HepG2 (cell line): ENCODE data around the gene KIF6. TPM values are rescaled to one million over a fixed set of nuclear protein-coding genes. Genes with fewer than 3 reads are reported as not detected.

Source experiments
- ATAC-seq: fragments of 200-7000 bp; cut with Tn5 transposase; 3 replicates; pipeline ENCODE4 v1.9.1; 2020; ENCODE audit warnings: mild to moderate bottlenecking, moderate library complexity
- BruUV-seq: library from RNA; stranded (reverse); fragments of 400-500 nt; replicated peaks from 2 replicates; lab custom pipeline; 2021; lab: Mats Ljungman, UMichigan
- CTCF ChIA-PET: fragments of 300-600 bp; formaldehyde crosslinking; extraction: SDS; loops from one replicate; lab custom pipeline; 2021; ENCODE audit warnings: low total read pairs, inconsistent platforms, low intra/inter-chr PET ratio; lab: Yijun Ruan, JAX
- POLR2A ChIA-PET: fragments of 350-600 bp; sonication (Branson Sonifier 250); formaldehyde crosslinking; loops from one replicate; lab custom pipeline; 2020; ENCODE audit warnings: antibody characterized with exemption, inconsistent platforms; lab: Yijun Ruan, JAX
- DNase-seq: peaks from one replicate; pipeline ENCODE4 v3.0.0-alpha.2; 2015; ENCODE audit warnings: low spot score
- FAIRE-seq: peaks from 3 replicates; lab custom pipeline; 2011; peaks lifted over from hg19 to GRCh38; lab: Jason Lieb, UNC
- H2AFZ ChIP-seq: one replicate; pipeline ENCODE4 v1.6.1; 2011; ENCODE audit warnings: low read length, inconsistent platforms
- H3K27ac ChIP-seq: fragments of 300-600 bp; 3 replicates; pipeline ENCODE4 v1.8.0; 2011; ENCODE audit warnings: mixed run types, mild to moderate bottlenecking, mixed read lengths, low read length, inconsistent platforms; ENCODE audit not compliant: insufficient read depth; ENCODE audit errors: extremely low read length
- H3K27me3 ChIP-seq, 2 experiments: fragments of 200-600 bp in 1 of 2; 2 replicates in 1 of 2; 3 replicates in 1 of 2; pipeline versions ENCODE4 v1.6.0 to v1.8.0; 2011; ENCODE audit warnings: low read length in 2 of 2, mild to moderate bottlenecking in 2 of 2, moderate library complexity in 2 of 2, inconsistent platforms in 1 of 2; ENCODE audit not compliant: insufficient read depth in 2 of 2, control insufficient read depth in 1 of 2
- H3K36me3 ChIP-seq, 2 experiments: fragments of 200-600 bp in 1 of 2; replicated peaks in 1 of 2; 2 replicates in 1 of 2; 3 replicates in 1 of 2; pipeline versions ENCODE4 v1.5.1 to v1.8.0; 2011; ENCODE audit warnings: low read length in 2 of 2, inconsistent platforms in 1 of 2; ENCODE audit not compliant: insufficient read depth in 2 of 2, control insufficient read depth in 1 of 2
- H3K4me1 ChIP-seq: 2 replicates; pipeline ENCODE4 v1.5.1; 2012; ENCODE audit warnings: low read length, inconsistent platforms; ENCODE audit not compliant: insufficient read depth
- H3K4me2 ChIP-seq: 2 replicates; pipeline ENCODE4 v1.6.0; 2011; ENCODE audit warnings: low read depth, low read length, inconsistent platforms
- H3K4me3 ChIP-seq, 3 experiments: fragments of 200-600 bp in 1 of 3; sonication (generic), shearing (Covaris generic) in 1 of 3; replicated peaks in 1 of 3; 2 replicates each; pipeline ENCODE4 v1.5.1; 2011 to 2016; ENCODE audit warnings: low read length in 3 of 3, inconsistent platforms in 2 of 3, low read depth in 2 of 3, mild to moderate bottlenecking in 2 of 3, control low read depth in 1 of 3, mixed read lengths in 1 of 3; ENCODE audit not compliant: insufficient read depth in 1 of 3
- H3K79me2 ChIP-seq: one replicate; pipeline ENCODE4 v1.6.1; 2011; ENCODE audit warnings: low read length, inconsistent platforms; ENCODE audit not compliant: insufficient read depth
- H3K9ac ChIP-seq: 2 replicates; pipeline ENCODE4 v1.6.0; 2011; ENCODE audit warnings: mild to moderate bottlenecking, low read depth, low read length, inconsistent platforms; ENCODE audit not compliant: insufficient read depth
- H3K9me3 ChIP-seq: 2 replicates; pipeline ENCODE4 v1.5.1; 2012; ENCODE audit warnings: mild to moderate bottlenecking, low read length
- H4K20me1 ChIP-seq: 2 replicates; pipeline ENCODE4 v1.6.0; 2011; ENCODE audit warnings: inconsistent platforms, mild to moderate bottlenecking, low read length, moderate library complexity; ENCODE audit not compliant: insufficient read depth
- FOXJ3 ChIP-seq: sonication (generic); formaldehyde crosslinking; IDR thresholded peaks from 2 replicates; pipeline ENCODE4 v1.4.0; 2020; ENCODE audit warnings: missing genetic modification reagents, mild to moderate bottlenecking, borderline replicate concordance
- HMGA1 ChIP-seq: sonication (generic); formaldehyde crosslinking; conservative IDR thresholded peaks from 2 replicates; pipeline ENCODE4 v1.4.0; 2020; ENCODE audit warnings: missing genetic modification reagents
- JUN ChIP-seq: sonication (generic); formaldehyde crosslinking; IDR thresholded peaks from 2 replicates; pipeline ENCODE4 v1.4.0; 2020; ENCODE audit warnings: mild to moderate bottlenecking, missing genetic modification reagents
- KLF16 ChIP-seq, 2 experiments: sonication (generic) in 1 of 2; formaldehyde crosslinking in 1 of 2; IDR thresholded peaks; 2 replicates each; pipeline versions ENCODE4 v1.6.1 to v1.8.0; 2016 to 2023; ENCODE audit warnings: missing genetic modification reagents in 2 of 2, missing compliant biosample characterization in 1 of 2
- LCORL ChIP-seq, 2 experiments: fragments of 450-650 bp in 1 of 2; sonication (generic) in 1 of 2; formaldehyde crosslinking in 1 of 2; IDR thresholded peaks; 2 replicates each; pipeline versions ENCODE4 v1.5.0 to v1.6.1; 2017 to 2020; ENCODE audit warnings: antibody characterized with exemption in 1 of 2, missing genetic modification reagents in 1 of 2
- MBNL3 ChIP-seq: fragments of 250-450 bp; sonication (Bioruptor Pico); conservative IDR thresholded peaks from 2 replicates; pipeline ENCODE4 v1.8.0; 2022; ENCODE audit warnings: mild to moderate bottlenecking, inconsistent platforms
- MIXL1 ChIP-seq: IDR thresholded peaks from 2 replicates; pipeline ENCODE4 v1.6.1; 2016
- RXRB ChIP-seq: IDR thresholded peaks from 2 replicates; pipeline ENCODE4 v1.6.1; 2016; ENCODE audit warnings: borderline replicate concordance, missing genetic modification reagents, missing compliant biosample characterization
- SALL2 ChIP-seq: sonication (generic); formaldehyde crosslinking; IDR thresholded peaks from 2 replicates; pipeline ENCODE4 v1.8.1; 2023; ENCODE audit warnings: mild to moderate bottlenecking, missing genetic modification reagents, inconsistent platforms
- SETDB1 ChIP-seq: sonication (generic); formaldehyde crosslinking; IDR thresholded peaks from 2 replicates; pipeline ENCODE4 v1.5.1; 2020; ENCODE audit warnings: missing genetic modification reagents, mild to moderate bottlenecking, borderline replicate concordance
- SOX13 ChIP-seq, 3 experiments: fragments of 450-650 bp in 1 of 3; sonication (generic) in 1 of 3; formaldehyde crosslinking in 1 of 3; IDR thresholded peaks in 2 of 3; conservative IDR thresholded peaks in 1 of 3; 2 replicates each; pipeline versions ENCODE4 v1.5.0 to v1.6.1; 2016 to 2020; ENCODE audit warnings: antibody characterized with exemption in 1 of 3, mild to moderate bottlenecking in 1 of 3, missing compliant biosample characterization in 1 of 3, missing genetic modification reagents in 1 of 3, moderate library complexity in 1 of 3
- ZMYM4 ChIP-seq: sonication (generic); formaldehyde crosslinking; IDR thresholded peaks from 2 replicates; pipeline ENCODE4 v1.8.1; 2023; ENCODE audit warnings: mild to moderate bottlenecking, missing genetic modification reagents
- ZNF274 ChIP-seq: sonication (generic); formaldehyde crosslinking; IDR thresholded peaks from 2 replicates; pipeline ENCODE4 v1.5.1; 2020; ENCODE audit warnings: mild to moderate bottlenecking, missing genetic modification reagents
- ZNF772 ChIP-seq: sonication (generic); formaldehyde crosslinking; IDR thresholded peaks from 2 replicates; pipeline ENCODE4 v1.5.0; 2020; ENCODE audit warnings: mild to moderate bottlenecking, missing genetic modification reagents
- ZNF780A ChIP-seq: sonication (generic); formaldehyde crosslinking; IDR thresholded peaks from 2 replicates; pipeline ENCODE4 v1.8.0; 2022; ENCODE audit warnings: mild to moderate bottlenecking, missing genetic modification reagents, moderate library complexity
- ZNF788 ChIP-seq: sonication (generic); formaldehyde crosslinking; IDR thresholded peaks from 2 replicates; pipeline ENCODE4 v1.5.0; 2020; ENCODE audit warnings: mild to moderate bottlenecking, missing genetic modification reagents, borderline replicate concordance
- WGBS: methylation state at CpG from one replicate; pipeline ENCODE4 v1.1.6; 2017; ENCODE audit warnings: low lambda C conversion rate; 5-methylcytosine and 5-hydroxymethylcytosine counted together
- in situ Hi-C: cut with HindIII; loops from 2 replicates; pipeline ENCODE4 v1.10.0; 2017; ENCODE audit warnings: low pct_unique_long_range_greater_than_20kb; ENCODE audit not compliant: extremely low pct_ligation_motif_present
- intact Hi-C: fragments of 100-400 bp; cut with micrococcal nuclease; formaldehyde crosslinking; loops from one replicate; pipeline ENCODE4 v1.10.0; 2022; ENCODE audit not compliant: unreplicated experiment
- polyA plus RNA-seq, 8 experiments: library from polyadenylated mRNA; depleted of rRNA in 3 of 8; stranded (reverse) in 7 of 8; unstranded in 1 of 8; fragments of >200 nt; fragmentation: Illumina TruSeq in 4 of 8; extraction: Trizol in 4 of 8; gene quantifications; 2 replicates each; pipeline versions ENCODE4 v1.2.1 to v1.2.3, GENCODE V29; 2011 to 2016; ENCODE audit warnings: low read depth in 4 of 8, missing spikeins in 1 of 8, mixed read lengths in 1 of 8; ENCODE audit not compliant: insufficient read depth in 1 of 8
- total RNA-seq, 5 experiments: library from RNA; depleted of rRNA; stranded (reverse); fragments of >200 nt; fragmentation: Illumina TruSeq; extraction: Trizol; gene quantifications; 2 replicates each; pipeline ENCODE4 v1.2.3, GENCODE V29; 2016; ENCODE audit warnings: low read depth in 1 of 5
- TF ChIP-seq, protein P1 (sequence below): sonication (generic); formaldehyde crosslinking; IDR thresholded peaks from 2 replicates; pipeline ENCODE4 v1.5.0; 2020; ENCODE audit warnings: mild to moderate bottlenecking, missing genetic modification reagents, borderline replicate concordance

KIF6 gene
- total and polyA plus RNA-seq, 2 of the 13 experiments (the other 11 are each of a cell fraction or from before 2014, with no cell fraction given) = 0.04 to 0.27 TPM

DNA sequence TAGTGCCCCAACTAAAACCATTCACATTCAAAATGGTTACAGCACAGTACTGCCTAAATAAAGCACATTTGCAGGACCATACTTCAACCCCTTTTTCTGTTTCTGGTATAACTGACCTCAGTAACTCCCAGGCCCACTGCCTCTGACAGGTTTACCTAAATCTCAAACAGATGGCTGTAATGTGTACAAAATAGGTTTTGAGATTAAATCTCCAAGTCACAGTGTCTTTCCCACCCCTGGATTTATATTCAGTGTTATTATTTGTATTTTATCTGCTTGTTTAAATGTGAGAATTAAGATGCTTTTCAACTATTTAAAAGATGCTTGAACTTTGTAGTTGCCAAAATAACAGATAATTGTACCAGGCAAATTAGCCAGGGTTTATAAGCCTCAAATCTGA lies 4.7 kb upstream of the KIF6 start:
- H3K9ac ChIP-seq = no peak overlapping the region
- DNase-seq (no peak), FAIRE-seq (no peak), ATAC-seq (no peak)
- H3K9me3 ChIP-seq = no peaks in the 10 kb centered on the region
- intact Hi-C loops (no loop called here), in situ Hi-C loops (no loop called here)
- no peaks in the 10 kb centered on the region for H3K79me2 ChIP-seq
- H3K4me1 ChIP-seq = peaks cover 6% of the 10 kb centered on the region
- no peak overlapping the region for H3K4me2 ChIP-seq
- H4K20me1 ChIP-seq = no peaks in the 10 kb centered on the region
- H3K36me3 ChIP-seq = no peaks in the 10 kb centered on the region
- H3K27me3 ChIP-seq = no peaks in the 10 kb centered on the region
- H2AFZ ChIP-seq = no peak overlapping the region
- ChIA-PET POLR2A (no interaction called here), CTCF (no interaction called here)
- H3K4me3 ChIP-seq = no peak overlapping the region
- H3K27ac ChIP-seq = no peak overlapping the region
- TF ChIP-seq ZNF274 (CRISPR knock-in tag) = no peak
- BruUV-seq = no TSS peak

DNA sequence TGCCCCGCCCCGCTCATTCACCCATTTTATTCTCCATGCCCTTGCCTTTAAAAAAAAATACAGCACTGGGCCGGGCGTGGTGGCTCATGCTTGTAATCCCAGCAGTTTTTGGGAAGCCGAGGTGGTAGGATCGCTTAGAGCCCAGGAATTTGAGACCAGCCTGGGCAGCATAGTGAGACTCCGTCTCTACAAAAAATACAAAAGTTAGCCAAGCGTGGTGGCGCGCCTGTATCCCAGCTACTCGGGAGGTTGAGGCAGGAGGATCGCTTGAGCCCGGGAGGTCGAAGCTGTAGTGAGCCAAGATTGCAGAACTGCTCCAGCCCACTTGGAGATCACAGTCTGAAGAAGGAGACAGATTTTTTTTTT lies 407 bp upstream of the KIF6 start:
- Histone ChIP-seq H3K27me3 (no peaks in the 10 kb centered on the region; a peak in 1 of 5 replicates), H3K27ac (no peak overlapping the region), H3K9ac (peak overlapping the region; percentile 9; the same call in 1 of the 2 replicates), H4K20me1 (no peaks in the 10 kb centered on the region), H2AFZ (peak overlapping the region; percentile 50), H3K36me3 (no peaks in the 10 kb centered on the region), H3K9me3 (no peaks in the 10 kb centered on the region), H3K79me2 (no peaks in the 10 kb centered on the region), H3K4me1 (peaks cover 12% of the 10 kb centered on the region), H3K4me3 (peak overlapping the region; percentile 63 to 84 (median 74); a peak in 5 of 6 replicates), H3K4me2 (peak overlapping the region; percentile 90)
- ATAC-seq = no peak
- intact Hi-C loops (no loop called here), in situ Hi-C loops (no loop called here)
- no peak for DNase-seq
- CTCF ChIA-PET = no interaction called here
- no TSS peak for BruUV-seq
- POLR2A ChIA-PET = no interaction called here
- FAIRE-seq = no peak
- WGBS = 33% methylated on average over 12 of the region's 14 CpGs
- TF ChIP-seq HMGA1 (CRISPR knock-in tag) = no peak
- no peak for TF ChIP-seq ZNF772 (CRISPR knock-in tag)
- TF ChIP-seq, protein P1, sequence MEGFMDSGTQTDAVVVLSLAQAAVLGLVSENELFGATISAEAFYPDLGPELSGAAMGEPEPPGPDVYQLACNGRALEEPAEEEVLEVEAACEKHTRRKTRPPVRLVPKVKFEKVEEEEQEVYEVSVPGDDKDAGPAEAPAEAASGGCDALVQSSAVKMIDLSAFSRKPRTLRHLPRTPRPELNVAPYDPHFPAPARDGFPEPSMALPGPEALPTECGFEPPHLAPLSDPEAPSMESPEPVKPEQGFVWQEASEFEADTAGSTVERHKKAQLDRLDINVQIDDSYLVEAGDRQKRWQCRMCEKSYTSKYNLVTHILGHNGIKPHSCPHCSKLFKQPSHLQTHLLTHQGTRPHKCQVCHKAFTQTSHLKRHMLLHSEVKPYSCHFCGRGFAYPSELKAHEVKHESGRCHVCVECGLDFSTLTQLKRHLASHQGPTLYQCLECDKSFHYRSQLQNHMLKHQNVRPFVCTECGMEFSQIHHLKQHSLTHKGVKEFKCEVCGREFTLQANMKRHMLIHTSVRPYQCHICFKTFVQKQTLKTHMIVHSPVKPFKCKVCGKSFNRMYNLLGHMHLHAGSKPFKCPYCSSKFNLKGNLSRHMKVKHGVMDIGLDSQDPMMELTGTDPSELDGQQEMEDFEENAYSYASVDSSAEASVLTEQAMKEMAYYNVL = 0 out of 2 replicates have a peak, but pooled peaks have one; percentile 1
- TF ChIP-seq SALL2 (CRISPR knock-in tag) = no peak
- no peak for TF ChIP-seq ZNF780A
- TF ChIP-seq SOX13 (IDR thresholded peaks at IDR 0.05) = no peak
- TF ChIP-seq SOX13 (CRISPR knock-in tag; conservative IDR thresholded peaks at IDR 0.05 in 1 of 2, IDR thresholded peaks at IDR 0.05 in 1 of 2) = 0 out of 4 replicates have a peak, but pooled peaks of 1 of the 2 experiments have one; percentile 1
- TF ChIP-seq ZMYM4 = 0 out of 2 replicates have a peak, but pooled peaks have one; percentile 4
- peak; percentile 6; the same call in 1 of the 2 replicates for TF ChIP-seq MIXL1 (CRISPR knock-in tag)
- TF ChIP-seq FOXJ3 = no peak
- TF ChIP-seq ZNF788 = no peak
- TF ChIP-seq KLF16 (CRISPR knock-in tag; IDR thresholded peaks at IDR 0.05) = no peak
- no peak for TF ChIP-seq JUN (CRISPR knock-in tag)
- no peak for TF ChIP-seq RXRB (CRISPR knock-in tag)
- TF ChIP-seq LCORL (IDR thresholded peaks at IDR 0.05) = no peak
- 0 out of 2 replicates have a peak, but pooled peaks have one; percentile 10 for TF ChIP-seq LCORL (CRISPR knock-in tag; IDR thresholded peaks at IDR 0.05)
- no peak for TF ChIP-seq MBNL3 (CRISPR knock-in tag)
- TF ChIP-seq SETDB1 (CRISPR knock-in tag) = no peak
